Measurements from ENCODE around the gene MYO1A.

The MYO1A gene

GRCh38 chr12:57049890-57050289 is at the start of gene MYO1A:
Gene MYO1A, minus strand, starts transcription at chr12:57050129. Its CDS starts 1,806 bp downstream, at chr12:57048323.
- TF ChIP-seq CTCF (IDR thresholded peaks at IDR 0.05; ENCODE audit: low read depth, low read length), result no peak
- DNase-seq (ENCODE audit: extremely low read depth, low read depth), result no peak

- no peak for TF ChIP-seq CTCF (IDR thresholded peaks at IDR 0.05; ENCODE audit: low read depth, low read length)
- DNase-seq (ENCODE audit: extremely low read depth, low read depth), result no peak
These were observed 49.3 kb upstream of the MYO1A start for GRCh38 chr12:57099047-57099714.

- DNase-seq (ENCODE audit: extremely low read depth, low read depth), result no peak
- TF ChIP-seq CTCF (IDR thresholded peaks at IDR 0.05; ENCODE audit: low read depth, low read length), result no peak
These were observed 48.6 kb upstream of the MYO1A start for GRCh38 chr12:57098546-57098945.

DNA sequence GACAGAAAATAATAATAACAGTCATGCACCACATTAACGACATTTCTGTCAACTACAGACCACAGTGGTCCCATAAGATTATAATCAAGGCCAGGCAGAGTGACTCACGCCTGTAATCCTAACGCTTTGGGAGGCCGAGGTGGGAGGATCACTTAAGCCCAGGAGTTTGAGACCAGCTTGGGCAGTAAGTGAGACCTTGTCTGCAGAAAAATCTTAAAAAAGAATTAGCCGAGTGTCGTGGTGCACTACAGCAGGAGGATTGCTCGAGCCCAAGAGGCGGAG is 47.6 kb upstream of the MYO1A start:
- no peak for DNase-seq (ENCODE audit: extremely low read depth, low read depth)
- TF ChIP-seq CTCF (IDR thresholded peaks at IDR 0.05; ENCODE audit: low read depth, low read length), result no peak

GRCh38 chr12:57096748-57097553 is 47.0 kb upstream of the MYO1A start:
- no peak for TF ChIP-seq CTCF (IDR thresholded peaks at IDR 0.05; ENCODE audit: low read depth, low read length)
- DNase-seq (ENCODE audit: extremely low read depth, low read depth), result no peak

- no peak for TF ChIP-seq CTCF (IDR thresholded peaks at IDR 0.05; ENCODE audit: low read depth, low read length)
- no peak for DNase-seq (ENCODE audit: extremely low read depth, low read depth)
These were observed 46.2 kb upstream of the MYO1A start for GRCh38 chr12:57096099-57096572.

- DNase-seq (ENCODE audit: extremely low read depth, low read depth), result no peak
- TF ChIP-seq CTCF (IDR thresholded peaks at IDR 0.05; ENCODE audit: low read depth, low read length), result no peak
These were observed 45.5 kb upstream of the MYO1A start for GRCh38 chr12:57095440-57095839.
